ENCODE data around the gene TREM2. TPM values are rescaled to one million over a fixed set of nuclear protein-coding genes. Genes with fewer than 3 reads are reported as not detected.
A peak's percentile ranks its signal among the peaks of the same experiment; 100 is the strongest.

TREM2 gene
- total RNA-seq, 2 donors from 2014 or later, result not detected

GRCh38 chr6:41175084-41175483 lies 12.2 kb upstream of the TREM2 start:
- Mint-ChIP-seq H3K4me3 (no peak overlapping the region), H3K36me3 (ENCODE audit: low read depth) (no peaks in the 10 kb centered on the region), H3K27ac (no peak overlapping the region), H3K27me3 (ENCODE audit: insufficient read depth) (no peaks in the 10 kb centered on the region), H3K9me3 (peaks cover 12% of the 10 kb centered on the region), H3K4me1 (peaks cover 31% of the 10 kb centered on the region)
- peaks cover 8% of the 10 kb centered on the region for H3K4me1 ChIP-seq (ENCODE audit: control insufficient read depth, insufficient read depth, low read length)
- 83% methylated on average over 1 of the region's 1 CpG; no CpG with 5 or more reads in 1 of the 2 experiments for whole genome bisulfite sequencing, 2 experiments (ENCODE audit: insufficient coverage in 1 of 2, insufficient read length in 1 of 2)
- H3K9ac ChIP-seq (ENCODE audit: extremely low read depth, low read length, poor library complexity, severe bottlenecking), result no peak overlapping the region
- no peak for TF ChIP-seq CTCF (conservative IDR thresholded peaks at IDR 0.05)
- H3K4me3 ChIP-seq (ENCODE audit: low read length), result no peak overlapping the region
- H3K9me3 ChIP-seq (ENCODE audit: control insufficient read depth, low read length), result no peaks in the 10 kb centered on the region
- DNase-seq, result no peak
- H3K36me3 ChIP-seq (ENCODE audit: control insufficient read depth, insufficient read depth, low read length), result no peaks in the 10 kb centered on the region
- H3K27ac ChIP-seq (ENCODE audit: low read depth, low read length), result no peak overlapping the region
- no peaks in the 10 kb centered on the region for H3K27me3 ChIP-seq (ENCODE audit: control insufficient read depth, insufficient read depth, low read length, poor library complexity, severe bottlenecking)

- H3K4me1 ChIP-seq (ENCODE audit: control insufficient read depth, insufficient read depth, low read length), result peaks cover 9% of the 10 kb centered on the region
- H3K36me3 ChIP-seq (ENCODE audit: control insufficient read depth, insufficient read depth, low read length), result no peaks in the 10 kb centered on the region
- DNase-seq, result no peak
- no peaks in the 10 kb centered on the region for H3K9me3 ChIP-seq (ENCODE audit: control insufficient read depth, low read length)
- Mint-ChIP-seq H3K27me3 (ENCODE audit: insufficient read depth) (no peaks in the 10 kb centered on the region), H3K4me3 (no peak overlapping the region), H3K27ac (no peak overlapping the region), H3K36me3 (ENCODE audit: low read depth) (no peaks in the 10 kb centered on the region), H3K9me3 (peaks cover 12% of the 10 kb centered on the region), H3K4me1 (peaks cover 31% of the 10 kb centered on the region)
- no peak overlapping the region for H3K27ac ChIP-seq (ENCODE audit: low read depth, low read length)
- no peak overlapping the region for H3K9ac ChIP-seq (ENCODE audit: extremely low read depth, low read length, poor library complexity, severe bottlenecking)
- 88 to 91% methylated on average over 1 to 2 of the region's 2 CpGs for WGBS, 2 experiments (ENCODE audit: insufficient coverage in 1 of 2, insufficient read length in 1 of 2)
- no peak overlapping the region for H3K4me3 ChIP-seq (ENCODE audit: low read length)
- TF ChIP-seq CTCF (conservative IDR thresholded peaks at IDR 0.05), result no peak
- H3K27me3 ChIP-seq (ENCODE audit: control insufficient read depth, insufficient read depth, low read length, poor library complexity, severe bottlenecking), result no peaks in the 10 kb centered on the region
Measured at GRCh38 chr6:41174610-41175009, 11.7 kb upstream of the TREM2 start.

GRCh38 chr6:41171908-41172307 lies 9.0 kb upstream of the TREM2 start:
- Histone ChIP-seq H3K4me1 (ENCODE audit: control insufficient read depth, insufficient read depth, low read length) (peaks cover 9% of the 10 kb centered on the region), H3K27ac (ENCODE audit: low read depth, low read length) (no peak overlapping the region), H3K9ac (ENCODE audit: extremely low read depth, low read length, poor library complexity, severe bottlenecking) (no peak overlapping the region), H3K4me3 (ENCODE audit: low read length) (no peak overlapping the region), H3K36me3 (ENCODE audit: control insufficient read depth, insufficient read depth, low read length) (no peaks in the 10 kb centered on the region), H3K27me3 (ENCODE audit: control insufficient read depth, insufficient read depth, low read length, poor library complexity, severe bottlenecking) (no peaks in the 10 kb centered on the region), H3K9me3 (ENCODE audit: control insufficient read depth, low read length) (no peaks in the 10 kb centered on the region)
- Mint-ChIP-seq H3K9me3 (peaks cover 12% of the 10 kb centered on the region), H3K4me3 (peak overlapping the region; percentile 6), H3K4me1 (peaks cover 30% of the 10 kb centered on the region), H3K27ac (peak overlapping the region; percentile 74), H3K27me3 (ENCODE audit: insufficient read depth) (no peaks in the 10 kb centered on the region), H3K36me3 (ENCODE audit: low read depth) (no peaks in the 10 kb centered on the region)
- 11% methylated on average over 2 of the region's 3 CpGs; no CpG with 5 or more reads in 1 of the 2 experiments for WGBS, 2 experiments (ENCODE audit: insufficient coverage in 1 of 2, insufficient read length in 1 of 2)
- peak; percentile 53 for TF ChIP-seq CTCF (conservative IDR thresholded peaks at IDR 0.05)
- peak; percentile 88 for DNase-seq

Measured in endodermal cell (in vitro differentiated cells).